Keratinocyte (primary cell): ENCODE data around the gene CMTR1.

Source experiments
- EZH2 ChIP-seq: IDR thresholded peaks from one replicate; pipeline ENCODE4 v1.6.1; 2012; ENCODE audit warnings: inconsistent platforms, mild to moderate bottlenecking, low read length, moderate library complexity
- TF ChIP-seq, protein P1 (sequence below), 3 experiments: IDR thresholded peaks in 1 of 3; conservative IDR thresholded peaks in 1 of 3; optimal IDR thresholded peaks in 1 of 3; 2 replicates in 2 of 3; 3 replicates in 1 of 3; pipeline versions ENCODE3 to v1.5.1; 2011; ENCODE audit warnings: low read length in 3 of 3, mild to moderate bottlenecking in 3 of 3, moderate library complexity in 2 of 3, control low read depth in 1 of 3, inconsistent platforms in 1 of 3; ENCODE audit not compliant: insufficient read depth in 2 of 3; ENCODE audit errors: extremely low read depth in 1 of 3

- TF ChIP-seq, protein P1, sequence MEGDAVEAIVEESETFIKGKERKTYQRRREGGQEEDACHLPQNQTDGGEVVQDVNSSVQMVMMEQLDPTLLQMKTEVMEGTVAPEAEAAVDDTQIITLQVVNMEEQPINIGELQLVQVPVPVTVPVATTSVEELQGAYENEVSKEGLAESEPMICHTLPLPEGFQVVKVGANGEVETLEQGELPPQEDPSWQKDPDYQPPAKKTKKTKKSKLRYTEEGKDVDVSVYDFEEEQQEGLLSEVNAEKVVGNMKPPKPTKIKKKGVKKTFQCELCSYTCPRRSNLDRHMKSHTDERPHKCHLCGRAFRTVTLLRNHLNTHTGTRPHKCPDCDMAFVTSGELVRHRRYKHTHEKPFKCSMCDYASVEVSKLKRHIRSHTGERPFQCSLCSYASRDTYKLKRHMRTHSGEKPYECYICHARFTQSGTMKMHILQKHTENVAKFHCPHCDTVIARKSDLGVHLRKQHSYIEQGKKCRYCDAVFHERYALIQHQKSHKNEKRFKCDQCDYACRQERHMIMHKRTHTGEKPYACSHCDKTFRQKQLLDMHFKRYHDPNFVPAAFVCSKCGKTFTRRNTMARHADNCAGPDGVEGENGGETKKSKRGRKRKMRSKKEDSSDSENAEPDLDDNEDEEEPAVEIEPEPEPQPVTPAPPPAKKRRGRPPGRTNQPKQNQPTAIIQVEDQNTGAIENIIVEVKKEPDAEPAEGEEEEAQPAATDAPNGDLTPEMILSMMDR (optimal IDR thresholded peaks at IDR 0.05 in 1 of 3, IDR thresholded peaks at IDR 0.05 in 1 of 3, conservative IDR thresholded peaks at IDR 0.05 in 1 of 3; ENCODE audit: extremely low read depth in 1 of 3, insufficient read depth in 2 of 3, low read length in 3 of 3), result no peak
- TF ChIP-seq EZH2, result no peak
Observed at GRCh38 chr6:37518116-37518515, 85.1 kb downstream of the CMTR1 start.
